ENCODE data around the gene ZBTB2.
"Not testable (repeated sequence)": the region's sequence is repeated elsewhere in the genome, so short reads cannot be mapped to it uniquely, and the experiment has no call there.

GRCh38 chr6:151382631-151383030 lies 8.7 kb downstream of the ZBTB2 start:
- not testable (repeated sequence) for TF ChIP-seq CTCF (conservative IDR thresholded peaks at IDR 0.05); ZFX (IDR thresholded peaks at IDR 0.05)
